HEK293T (cell line): ENCODE data around the gene LRIT2.

Experiments
- CTCF ChIA-PET: fragments of 350-600 bp; formaldehyde crosslinking; extraction: SDS; loops from one replicate; lab custom pipeline; 2021; ENCODE audit warnings: antibody characterized with exemption, inconsistent platforms; lab: Yijun Ruan, JAX
- POLR2A ChIA-PET: fragments of 350-600 bp; formaldehyde crosslinking; extraction: SDS; loops from one replicate; lab custom pipeline; 2020; ENCODE audit warnings: antibody characterized with exemption, inconsistent platforms; lab: Yijun Ruan, JAX
- DNase-seq: peaks from one replicate; pipeline ENCODE4 v3.0.0; 2012; ENCODE audit warnings: mixed read lengths; ENCODE audit errors: extremely low spot score
- ARNT ChIP-seq: fragments of 450-650 bp; IDR thresholded peaks from 2 replicates; pipeline ENCODE4 v1.6.1; 2017; ENCODE audit warnings: mild to moderate bottlenecking
- BHLHE40 ChIP-seq: fragments of 450-650 bp; IDR thresholded peaks from 2 replicates; pipeline ENCODE4 v1.6.1; 2016; ENCODE audit warnings: mild to moderate bottlenecking, moderate library complexity, borderline replicate concordance
- CTBP1 ChIP-seq: fragments of 450-650 bp; IDR thresholded peaks from 2 replicates; pipeline ENCODE4 v1.6.1; 2016; ENCODE audit warnings: borderline replicate concordance
- ELF4 ChIP-seq: fragments of 450-650 bp; IDR thresholded peaks from 2 replicates; pipeline ENCODE4 v1.6.1; 2017; ENCODE audit warnings: antibody characterized with exemption
- FOXA1 ChIP-seq: fragments of 450-650 bp; IDR thresholded peaks from 2 replicates; pipeline ENCODE4 v1.6.1; 2016; ENCODE audit warnings: mild to moderate bottlenecking
- FOXK2 ChIP-seq: fragments of 450-650 bp; IDR thresholded peaks from 2 replicates; pipeline ENCODE4 v1.6.1; 2016; ENCODE audit warnings: mild to moderate bottlenecking
- FOXM1 ChIP-seq: fragments of 450-650 bp; IDR thresholded peaks from 2 replicates; pipeline ENCODE4 v1.6.1; 2017; ENCODE audit warnings: mild to moderate bottlenecking, borderline replicate concordance
- HDGF ChIP-seq: fragments of 450-650 bp; IDR thresholded peaks from 2 replicates; pipeline ENCODE4 v1.6.1; 2017; ENCODE audit warnings: antibody characterized with exemption, borderline replicate concordance
- L3MBTL2 ChIP-seq: fragments of 450-650 bp; conservative IDR thresholded peaks from 2 replicates; pipeline ENCODE4 v1.6.1; 2016; ENCODE audit warnings: mild to moderate bottlenecking
- LEF1 ChIP-seq: fragments of 450-650 bp; IDR thresholded peaks from 2 replicates; pipeline ENCODE4 v1.6.1; 2017; ENCODE audit warnings: mild to moderate bottlenecking, borderline replicate concordance
- NFRKB ChIP-seq: fragments of 450-650 bp; IDR thresholded peaks from 2 replicates; pipeline ENCODE4 v1.6.1; 2016; ENCODE audit warnings: mild to moderate bottlenecking, moderate library complexity
- PKNOX1 ChIP-seq: fragments of 450-650 bp; IDR thresholded peaks from 2 replicates; pipeline ENCODE4 v1.6.1; 2016
- SP1 ChIP-seq: fragments of 450-650 bp; IDR thresholded peaks from 2 replicates; pipeline ENCODE4 v1.6.1; 2017
- SUZ12 ChIP-seq: fragments of 450-650 bp; IDR thresholded peaks from 2 replicates; pipeline ENCODE4 v1.6.1; 2016; ENCODE audit warnings: mild to moderate bottlenecking
- TARDBP ChIP-seq: fragments of 450-650 bp; IDR thresholded peaks from 2 replicates; pipeline ENCODE4 v1.6.1; 2016
- ZNF384 ChIP-seq: fragments of 450-650 bp; IDR thresholded peaks from 2 replicates; pipeline ENCODE4 v1.6.1; 2016

LRIT2 gene

GRCh38 chr10:84214046-84214572 is 11.2 kb downstream of the LRIT2 start:
- no peak for DNase-seq
- CTCF ChIA-PET, result interaction anchor here (0.7 kb wide), 1 partner anchor 16 kb away, joined by 3 read pairs; no protein-coding TSS in a partner anchor
- POLR2A ChIA-PET, result no interaction called here
- TF ChIP-seq BHLHE40 (no peak), LEF1 (no peak)

GRCh38 chr10:84213076-84213475 is 12.3 kb downstream of the LRIT2 start:
- TF ChIP-seq SP1 (no peak), CTBP1 (no peak), ELF4 (no peak), LEF1 (no peak), FOXM1 (no peak), TARDBP (no peak), FOXA1 (no peak), BHLHE40 (no peak), SUZ12 (no peak), ZNF384 (no peak), FOXK2 (no peak)
- ChIA-PET CTCF (no interaction called here), POLR2A (no interaction called here)
- no peak for DNase-seq

- ChIA-PET POLR2A (no interaction called here), CTCF (no interaction called here)
- no peak for DNase-seq
- TF ChIP-seq FOXK2 (no peak), ZNF384 (no peak), PKNOX1 (no peak), ARNT (no peak), TARDBP (no peak)
Observed at GRCh38 chr10:84212014-84212413, 13.3 kb downstream of the LRIT2 start.

- CTCF ChIA-PET, result no interaction called here
- POLR2A ChIA-PET, result no interaction called here
Observed at GRCh38 chr10:84211566-84211965, 13.8 kb downstream of the LRIT2 start.

GRCh38 chr10:84208023-84208422 is 17.3 kb downstream of the LRIT2 start:
- ChIA-PET CTCF (interaction anchor here (1.2 kb wide), 1 partner anchor 82 kb away, joined by 3 read pairs; no protein-coding TSS in a partner anchor), POLR2A (no interaction called here)
- TF ChIP-seq BHLHE40 (no peak), ELF4 (no peak), ARNT (no peak), LEF1 (no peak), CTBP1 (no peak), HDGF (no peak), FOXA1 (no peak), PKNOX1 (no peak), FOXM1 (no peak), L3MBTL2 (no peak), SP1 (no peak), TARDBP (no peak), NFRKB (no peak), FOXK2 (no peak), ZNF384 (no peak), SUZ12 (no peak)
- DNase-seq, result no peak

More at GRCh38 chr10:84211566-84211965, 13.8 kb downstream of the LRIT2 start:
- no peak for DNase-seq
- TF ChIP-seq SUZ12 (no peak), TARDBP (no peak), HDGF (no peak)

GRCh38 chr10:84205853-84206525 is 19.4 kb downstream of the LRIT2 start:
- POLR2A ChIA-PET, result no interaction called here
- CTCF ChIA-PET, result interaction anchor here (0.7 to 1.4 kb wide), 3 partner anchors 46 to 80 kb away, joined by 3 to 4 read pairs (median 3); no protein-coding TSS in a partner anchor

More at GRCh38 chr10:84205853-84206525, 19.4 kb downstream of the LRIT2 start:
- DNase-seq, result no peak
- no peak for TF ChIP-seq BHLHE40
- TF ChIP-seq TARDBP, result no peak
- no peak for TF ChIP-seq CTBP1
- TF ChIP-seq HDGF, result no peak
- no peak for TF ChIP-seq FOXK2
- TF ChIP-seq PKNOX1, result no peak
- TF ChIP-seq L3MBTL2, result no peak
- no peak for TF ChIP-seq LEF1
- no peak for TF ChIP-seq FOXA1
